NCI-H82 treated with DMSO at 0.1 percent for 48 hours (cell line): ENCODE data around the gene SMDT1.

Experiments
- DNase-seq: peaks from one replicate; lab custom pipeline; 2025; ENCODE audit not compliant: unreplicated experiment; lab: John Stamatoyannopoulos, UW

Gene SMDT1, protein sequence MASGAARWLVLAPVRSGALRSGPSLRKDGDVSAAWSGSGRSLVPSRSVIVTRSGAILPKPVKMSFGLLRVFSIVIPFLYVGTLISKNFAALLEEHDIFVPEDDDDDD

DNA sequence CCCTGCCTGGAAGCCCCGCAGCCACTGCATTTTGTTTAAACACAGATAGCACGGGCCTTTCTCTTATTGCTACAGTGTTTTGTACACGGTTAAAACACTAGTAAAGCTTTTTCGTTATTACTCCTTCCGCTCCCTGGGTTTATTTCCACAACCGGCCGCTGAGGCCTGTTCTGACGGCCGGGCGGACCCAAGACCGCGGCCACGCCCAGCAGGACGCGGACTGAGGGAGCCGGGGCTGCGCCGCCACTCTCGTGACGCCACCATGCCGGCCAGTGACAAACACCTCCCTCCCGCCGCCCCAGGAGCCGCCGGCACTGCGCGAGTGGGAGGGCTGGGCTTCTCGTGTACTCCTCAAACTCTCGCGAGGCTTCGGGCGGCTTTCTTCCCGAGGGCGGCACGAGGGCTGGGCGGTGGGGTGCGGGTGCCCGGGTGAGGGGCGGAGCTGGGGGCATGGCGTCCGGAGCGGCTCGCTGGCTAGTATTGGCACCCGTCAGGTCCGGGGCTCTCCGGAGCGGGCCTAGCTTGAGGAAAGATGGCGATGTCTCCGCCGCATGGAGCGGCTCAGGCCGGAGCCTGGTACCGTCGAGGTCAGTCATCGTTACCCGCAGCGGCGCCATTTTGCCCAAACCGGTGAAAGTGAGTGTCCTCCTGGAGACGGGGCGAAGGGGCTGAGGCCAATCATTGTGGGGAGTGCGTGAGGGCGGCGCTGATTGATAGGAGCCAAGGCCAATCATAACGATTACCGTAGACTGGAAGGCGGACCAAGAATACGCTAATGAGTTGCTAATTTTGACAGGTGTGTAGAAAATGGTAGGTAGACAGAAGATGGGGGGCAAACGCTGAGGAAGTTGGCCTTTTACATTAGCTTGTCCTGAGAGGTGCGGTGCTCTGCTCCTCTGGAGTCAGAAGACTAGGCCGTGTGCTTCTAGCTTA is at the start of gene SMDT1:
TSS of gene SMDT1 (plus strand) at position 382 of the 933 bp plus-strand sequence. CDS start at position 451, 69 bp downstream.
- peak; percentile 84 for DNase-seq

DNA sequence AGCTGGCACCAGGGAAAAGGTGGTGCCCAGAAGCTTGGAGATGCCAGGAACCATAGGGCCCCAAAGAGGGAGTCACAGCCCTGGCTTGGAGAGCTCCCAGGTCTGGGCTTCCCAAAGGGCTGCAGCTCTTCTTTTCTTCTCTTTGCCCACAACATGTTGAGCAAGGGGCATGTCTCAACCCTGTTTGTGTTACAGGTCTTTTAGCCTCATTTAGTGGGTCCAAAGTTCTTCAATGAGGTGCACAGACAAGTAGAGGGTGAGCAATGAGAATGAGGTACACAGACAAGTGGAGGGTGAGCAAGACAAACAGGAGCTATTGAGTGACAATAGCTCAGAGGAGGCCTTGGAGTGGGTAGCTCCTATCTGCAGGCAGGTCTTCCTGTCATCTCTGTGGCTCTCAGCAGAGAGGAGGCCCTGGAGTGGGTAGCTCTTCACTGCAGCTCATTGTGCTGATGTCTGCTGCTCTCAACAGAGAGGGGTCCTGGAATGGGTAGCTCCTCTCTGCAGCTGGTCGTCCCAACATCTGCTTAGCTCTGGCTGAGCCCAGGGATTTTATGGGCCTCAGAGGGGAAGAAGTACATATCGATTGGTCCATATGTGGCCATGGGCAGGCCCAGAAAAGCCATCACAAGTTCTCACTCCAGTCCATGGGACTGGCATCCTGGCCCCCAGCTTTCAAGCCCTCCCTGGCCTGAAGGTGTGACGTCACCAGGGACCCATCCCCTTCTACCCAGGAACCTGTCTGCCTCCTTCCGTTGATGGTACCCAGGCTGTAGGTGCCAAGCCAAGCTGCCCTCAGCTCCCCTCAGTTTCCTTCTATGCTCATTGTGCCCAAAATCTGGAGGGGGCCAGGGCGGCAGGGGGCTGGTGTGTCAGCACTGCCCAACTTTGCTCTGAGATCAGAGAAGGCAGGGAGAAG is 46.0 kb upstream of the SMDT1 start:
- no peak for DNase-seq

DNA sequence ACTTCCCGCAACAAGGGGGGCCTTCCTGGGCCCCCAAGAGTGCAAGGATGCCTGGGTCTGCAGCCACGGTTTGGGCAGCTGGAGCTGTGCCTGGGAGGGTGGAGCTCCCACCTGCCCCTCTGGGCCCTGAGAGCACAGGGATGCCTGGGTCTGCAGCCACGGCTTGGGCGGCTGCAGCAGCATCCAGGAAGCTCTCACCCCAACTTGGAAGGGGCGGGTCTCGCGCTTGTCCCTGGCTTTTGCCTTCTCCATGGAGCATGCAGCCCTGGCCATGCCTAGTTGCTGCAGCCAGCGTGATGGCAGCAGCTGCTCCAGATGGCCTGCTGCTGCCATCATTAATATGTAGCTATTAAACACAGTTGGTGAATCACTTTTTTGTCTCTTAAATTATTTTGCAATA is 44.2 kb upstream of the SMDT1 start:
- no peak for DNase-seq

DNA sequence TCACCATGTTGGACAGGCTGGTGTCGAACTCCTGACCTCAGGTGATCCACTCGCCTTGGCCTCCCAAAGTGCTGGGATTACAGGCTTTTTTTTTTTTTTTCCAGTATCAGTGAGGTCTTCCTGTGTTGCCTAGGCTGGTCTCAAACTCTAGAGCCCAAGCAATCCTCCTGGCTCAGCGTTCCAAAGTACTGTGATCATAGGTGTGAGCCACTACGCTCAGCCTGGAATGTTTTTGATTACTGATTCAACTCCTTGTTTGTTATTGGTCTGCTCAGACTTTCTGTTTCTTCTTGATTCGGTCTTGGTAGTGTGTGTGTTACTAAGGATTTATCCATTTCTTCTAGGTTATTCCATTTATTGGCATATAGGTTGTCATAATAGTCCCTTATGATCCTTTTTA is 40.2 kb upstream of the SMDT1 start:
- DNase-seq, result no peak

DNA sequence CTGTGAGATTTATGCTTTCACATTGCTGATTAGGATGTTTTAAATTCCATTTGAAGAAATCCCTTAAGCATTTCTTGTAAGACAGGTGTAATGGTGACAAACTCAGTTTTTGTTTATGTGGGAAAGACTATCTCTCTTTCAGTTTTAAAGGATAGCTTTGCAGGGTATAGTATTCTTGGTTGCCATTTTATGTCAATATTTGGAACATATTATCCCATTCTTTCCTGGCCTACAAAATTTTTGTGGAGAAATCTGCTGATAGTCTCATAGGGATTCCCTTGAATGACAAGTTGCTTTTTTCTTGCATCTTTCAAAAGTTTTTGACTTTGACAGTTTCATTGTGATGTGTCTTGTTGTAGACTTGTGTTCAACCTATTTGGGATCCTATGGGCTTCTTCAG is 37.7 kb upstream of the SMDT1 start:
- no peak for DNase-seq

DNA sequence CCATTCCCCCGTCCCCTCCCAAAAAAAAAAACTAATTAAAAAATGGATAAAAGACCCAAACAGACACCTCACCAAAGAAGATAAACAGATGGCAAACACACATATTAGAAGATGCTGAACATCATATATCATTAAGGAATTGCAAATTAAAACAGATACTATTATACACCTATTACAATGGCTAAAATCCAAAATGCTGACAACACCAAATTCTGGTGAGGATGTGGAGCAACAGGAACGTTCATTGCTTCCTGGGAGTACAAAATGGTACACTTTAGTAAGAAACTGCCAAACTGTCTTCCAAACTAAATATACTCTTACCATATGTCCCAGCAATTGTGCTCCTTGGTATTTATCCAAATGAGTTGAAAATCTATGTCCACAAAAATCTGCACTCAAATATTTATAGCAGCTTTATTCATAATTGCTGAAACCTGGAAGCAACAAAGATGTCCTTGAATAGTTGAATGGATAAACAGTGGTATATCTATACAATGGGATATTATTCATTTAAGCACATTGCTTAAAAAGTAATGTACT is 28.8 kb upstream of the SMDT1 start:
- DNase-seq, result no peak

DNA sequence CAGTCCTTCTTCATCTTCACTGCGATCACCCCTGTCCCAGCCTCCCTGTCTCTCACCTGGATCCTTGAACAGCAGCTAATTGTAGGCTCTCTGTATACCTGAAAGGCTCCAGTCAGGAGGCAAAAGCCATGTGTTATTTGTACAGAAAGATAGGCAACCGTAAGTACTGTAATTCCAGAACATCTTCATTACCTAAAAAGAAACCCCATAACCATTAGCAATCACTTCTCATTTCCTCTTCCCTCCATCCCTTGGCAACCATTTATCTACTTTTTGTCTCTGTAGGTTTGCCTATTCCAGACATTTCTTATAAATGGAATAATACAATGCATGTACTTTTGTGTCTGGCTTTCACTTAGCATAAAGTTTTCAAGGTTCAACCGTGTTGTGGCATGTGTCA is 26.7 kb upstream of the SMDT1 start:
- DNase-seq, result no peak

DNA sequence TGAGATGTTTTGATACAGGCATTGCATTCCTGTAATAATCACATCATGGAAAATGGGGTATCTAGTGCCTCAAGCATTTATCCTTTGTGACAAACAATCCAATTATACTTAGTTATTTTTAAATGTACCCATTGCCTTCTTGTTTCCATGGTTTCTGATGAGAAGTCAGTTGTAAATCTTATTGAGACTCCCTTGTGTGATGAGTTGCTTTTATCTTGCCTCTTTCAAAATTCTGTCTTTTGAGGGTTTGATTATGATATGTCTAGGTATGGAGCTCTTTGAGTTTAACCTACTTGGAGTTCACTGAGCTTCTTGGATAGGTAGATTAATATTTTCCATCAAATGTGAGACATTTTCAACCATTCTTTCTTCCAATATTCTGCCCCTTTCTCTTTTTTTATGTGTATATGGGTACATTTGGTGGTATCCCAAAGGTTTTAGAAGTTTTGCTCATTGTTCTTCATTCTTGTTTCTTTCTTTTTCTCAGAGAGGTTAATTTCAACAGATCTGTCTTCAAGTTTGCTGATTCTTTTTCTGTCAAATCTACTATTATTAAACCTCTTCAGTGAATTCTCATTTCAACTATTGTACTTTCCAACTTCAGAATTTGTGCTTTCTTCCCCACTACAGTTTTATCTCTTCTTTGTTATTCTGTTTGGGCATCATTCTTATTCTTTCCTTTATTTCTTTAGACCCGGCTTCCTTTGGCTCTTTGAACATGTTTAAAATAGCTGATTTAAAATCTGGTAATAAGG is 22.6 kb upstream of the SMDT1 start:
- no peak for DNase-seq

DNA sequence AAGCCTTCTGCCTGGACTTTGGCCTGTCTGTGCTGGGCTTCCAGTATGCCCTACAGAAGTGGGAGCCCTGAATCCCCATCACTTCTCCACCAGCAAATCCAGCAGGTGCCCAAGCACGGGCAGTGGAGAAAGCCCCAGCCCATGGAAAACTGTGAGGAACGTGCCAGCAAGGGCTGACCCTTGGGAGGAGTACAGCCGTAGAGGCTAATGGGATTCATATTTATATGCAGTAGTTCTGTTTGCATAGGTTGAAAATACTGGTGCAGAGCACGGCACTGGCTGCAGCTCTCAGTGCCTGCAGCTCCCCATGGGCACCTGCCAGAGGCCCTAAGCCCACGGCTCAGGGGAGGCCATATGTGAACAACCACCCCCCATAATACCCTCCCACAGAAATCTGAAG is 19.0 kb upstream of the SMDT1 start:
- no peak for DNase-seq

DNA sequence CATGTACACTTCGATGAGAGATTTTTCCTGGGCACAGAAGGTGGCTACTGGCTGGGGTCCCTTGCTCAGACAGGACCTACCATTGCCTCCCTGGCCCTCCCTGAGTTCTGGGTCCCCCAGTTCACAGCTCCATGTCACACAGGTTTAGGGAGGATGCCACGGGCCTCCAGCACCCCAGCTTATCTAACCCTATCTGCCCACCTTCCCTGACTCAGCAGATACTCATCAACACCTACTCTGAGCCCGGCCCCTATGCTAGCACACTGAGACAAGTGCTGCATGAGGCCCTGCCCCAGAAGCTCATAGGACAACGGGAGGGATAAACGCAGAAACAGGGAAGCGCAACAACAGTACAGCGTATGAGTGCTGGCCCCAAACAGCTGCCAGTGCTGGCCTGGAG is 18.5 kb upstream of the SMDT1 start:
- DNase-seq, result no peak

DNA sequence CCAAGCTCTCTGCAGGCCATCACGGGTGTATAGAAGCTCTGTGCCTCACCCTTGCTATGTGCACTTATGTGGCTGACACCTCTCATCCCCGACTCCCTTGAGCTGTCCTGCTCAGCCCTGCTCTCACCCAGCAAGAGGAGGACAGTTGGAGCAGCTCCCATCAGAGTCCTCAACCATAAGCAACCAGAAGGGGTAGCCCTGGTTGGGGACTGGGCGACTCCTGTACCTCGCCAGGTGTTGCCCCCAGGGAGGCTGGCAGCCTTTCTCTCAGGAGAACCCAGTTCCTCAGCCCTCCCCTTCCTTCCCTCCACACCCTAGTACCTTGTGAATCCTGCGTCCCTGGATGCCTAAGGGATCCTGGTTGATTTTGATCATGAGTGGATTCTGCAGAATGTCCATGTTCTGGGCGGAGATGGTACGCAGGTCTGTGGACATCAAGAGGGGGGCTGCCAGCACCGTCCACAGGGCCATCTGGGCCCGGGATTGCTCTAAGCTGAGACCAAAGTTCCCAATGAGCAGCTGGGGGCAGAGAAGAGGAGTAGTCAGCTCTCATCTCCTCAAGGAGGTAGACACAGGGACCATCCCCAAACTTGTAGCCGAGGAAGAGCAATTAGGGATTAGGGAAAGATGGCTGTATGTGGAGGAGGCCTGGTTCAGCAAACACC is 16.9 kb upstream of the SMDT1 start:
- no peak for DNase-seq

DNA sequence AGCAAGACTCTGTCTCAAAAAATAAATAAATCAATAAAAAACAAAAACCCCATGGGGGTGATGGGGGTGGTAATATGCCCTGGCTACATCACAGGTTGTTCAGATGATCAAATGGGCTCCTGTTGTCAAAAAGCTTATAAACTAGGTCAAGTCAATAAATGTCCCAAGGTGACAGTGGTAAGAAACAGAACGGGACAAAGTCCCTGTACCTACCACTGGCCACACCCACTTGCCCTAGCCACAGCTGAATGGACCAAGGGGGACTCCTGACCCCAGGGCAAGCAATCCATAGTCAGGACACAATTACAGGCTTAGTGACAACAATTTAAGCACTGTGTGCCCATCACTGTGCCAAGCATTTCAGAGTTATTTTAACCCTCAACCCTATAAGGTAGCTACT is 14.9 kb upstream of the SMDT1 start:
- DNase-seq, result no peak

DNA sequence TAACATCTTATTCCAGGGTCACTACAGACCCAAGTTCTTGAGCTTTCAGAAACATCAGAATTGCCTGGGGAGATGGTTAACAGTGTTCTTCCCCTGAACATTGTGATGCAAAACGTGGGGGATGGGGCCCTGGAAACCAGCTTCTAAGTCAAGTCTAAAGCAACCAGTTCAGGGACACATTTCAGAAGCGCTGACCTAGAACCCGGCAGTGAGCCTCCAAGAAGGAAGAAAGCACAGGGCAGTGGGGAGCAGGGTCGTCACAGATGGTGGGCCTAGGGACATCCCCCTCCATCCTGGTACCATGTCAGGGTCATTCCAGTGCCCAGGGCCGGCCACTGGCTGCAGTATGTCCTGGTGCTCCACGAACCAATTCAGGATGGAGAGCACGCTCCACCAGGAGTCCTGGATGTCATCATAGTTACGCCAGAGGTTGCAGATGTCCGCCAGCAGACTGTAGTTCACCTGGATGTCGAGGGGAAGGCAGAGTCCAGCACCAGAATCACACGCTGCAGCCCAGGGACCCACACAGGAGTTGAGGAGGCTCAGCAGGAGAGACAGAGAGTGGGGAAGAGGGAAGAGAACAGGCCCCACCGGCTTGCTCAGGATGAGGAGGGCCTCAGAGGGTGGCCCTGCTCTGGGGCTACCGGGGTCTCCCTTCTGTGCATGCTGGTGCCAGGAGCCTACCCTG is 13.9 kb upstream of the SMDT1 start:
- no peak for DNase-seq

DNA sequence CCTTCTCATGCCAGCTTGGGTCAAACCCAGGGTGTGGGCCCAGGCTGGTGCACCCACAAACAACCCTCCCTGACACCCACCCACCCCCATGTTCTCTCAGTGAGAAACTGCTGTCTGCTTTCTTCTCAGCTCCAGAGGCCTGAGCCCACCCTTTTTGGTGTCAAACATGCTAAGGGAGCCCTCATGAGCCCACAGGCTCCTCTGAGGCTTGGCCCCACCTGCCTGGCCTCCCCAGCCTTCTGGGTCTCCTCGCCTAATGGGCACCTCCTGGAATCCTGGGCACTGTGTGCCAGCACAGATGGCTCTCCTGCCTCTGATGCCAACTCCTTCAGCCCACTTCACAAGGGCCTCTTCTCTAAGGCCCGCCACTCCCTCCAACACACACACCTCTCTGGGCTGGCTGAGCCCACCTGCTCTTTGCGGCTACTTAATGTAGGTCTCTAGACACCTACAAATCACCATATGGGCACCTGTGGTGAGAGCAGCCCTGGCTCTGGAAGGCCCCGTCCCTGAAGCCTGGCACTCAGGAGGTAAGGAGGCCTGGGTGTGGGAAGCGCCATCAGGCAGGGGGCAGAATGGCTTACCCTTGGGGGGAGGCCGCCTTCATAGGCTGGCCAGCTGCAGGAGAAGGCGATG is 13.3 kb upstream of the SMDT1 start:
- DNase-seq, result no peak

DNA sequence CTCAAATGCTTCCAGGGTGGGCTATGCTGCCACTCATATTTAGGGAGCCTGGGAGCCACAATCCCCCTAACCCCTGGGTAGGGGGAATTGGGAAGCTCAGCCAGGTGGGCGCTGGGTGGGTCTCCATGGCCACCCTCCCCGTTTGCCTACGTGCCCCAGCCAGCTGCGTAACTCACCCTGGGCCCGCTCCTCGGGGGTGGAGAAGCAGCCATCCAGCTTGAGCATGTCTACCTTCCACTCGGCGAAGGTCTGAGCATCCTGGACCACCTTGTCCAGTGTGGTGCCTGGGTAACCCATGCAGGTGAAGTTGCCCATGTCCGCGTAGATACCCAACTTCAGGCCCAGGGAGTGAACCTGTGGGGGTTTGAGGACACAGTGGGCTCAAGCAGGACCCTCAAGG is 12.6 kb upstream of the SMDT1 start:
- no peak for DNase-seq

DNA sequence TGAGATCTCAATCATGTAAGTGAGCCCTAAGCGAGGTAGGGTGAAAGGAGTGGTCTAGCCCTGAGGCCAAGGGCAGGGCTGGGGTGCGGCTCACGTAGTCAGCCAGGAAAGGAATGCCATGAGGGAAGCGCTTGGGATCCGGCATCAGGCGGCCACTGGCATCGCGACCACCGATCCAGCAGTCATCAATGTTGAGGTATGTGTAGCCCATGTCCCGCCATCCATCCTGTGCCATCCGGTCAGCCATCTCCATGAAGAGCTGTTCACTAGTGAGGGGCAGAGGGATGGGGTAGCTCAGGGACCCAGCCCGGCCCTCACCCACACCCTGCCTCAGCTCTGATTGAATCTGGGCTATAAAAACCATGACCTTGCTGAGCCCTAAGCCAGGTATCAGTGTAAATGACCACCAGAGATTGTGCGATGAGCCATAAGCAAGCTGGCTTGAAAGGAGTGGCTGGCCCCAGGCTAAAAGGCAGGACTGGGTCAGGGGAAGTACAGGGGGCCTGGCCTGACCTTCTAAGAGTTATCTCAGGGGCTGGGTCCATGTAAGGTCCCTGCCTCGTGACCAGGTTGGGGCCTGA is 11.7 kb upstream of the SMDT1 start:
- DNase-seq, result no peak

DNA sequence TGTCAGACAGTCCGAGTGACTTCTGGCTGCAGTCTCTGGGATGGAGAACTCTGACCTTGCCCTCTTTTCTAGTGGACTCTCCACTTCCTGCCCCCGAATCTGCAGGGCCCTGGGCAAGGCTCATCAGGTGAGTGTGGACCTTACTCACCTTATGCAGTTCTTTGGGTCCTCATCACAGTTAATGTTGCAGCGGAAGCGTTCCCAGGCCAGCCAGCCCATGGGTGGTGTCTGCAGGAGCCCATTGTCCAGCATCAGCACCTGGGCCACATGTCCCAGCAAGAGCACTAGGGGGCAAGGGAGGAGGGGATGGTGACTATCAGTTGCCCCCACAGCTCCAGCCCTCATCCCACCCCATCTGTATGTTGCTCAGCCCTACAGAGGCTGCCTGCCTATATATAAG is 11.2 kb upstream of the SMDT1 start:
- no peak for DNase-seq

DNA sequence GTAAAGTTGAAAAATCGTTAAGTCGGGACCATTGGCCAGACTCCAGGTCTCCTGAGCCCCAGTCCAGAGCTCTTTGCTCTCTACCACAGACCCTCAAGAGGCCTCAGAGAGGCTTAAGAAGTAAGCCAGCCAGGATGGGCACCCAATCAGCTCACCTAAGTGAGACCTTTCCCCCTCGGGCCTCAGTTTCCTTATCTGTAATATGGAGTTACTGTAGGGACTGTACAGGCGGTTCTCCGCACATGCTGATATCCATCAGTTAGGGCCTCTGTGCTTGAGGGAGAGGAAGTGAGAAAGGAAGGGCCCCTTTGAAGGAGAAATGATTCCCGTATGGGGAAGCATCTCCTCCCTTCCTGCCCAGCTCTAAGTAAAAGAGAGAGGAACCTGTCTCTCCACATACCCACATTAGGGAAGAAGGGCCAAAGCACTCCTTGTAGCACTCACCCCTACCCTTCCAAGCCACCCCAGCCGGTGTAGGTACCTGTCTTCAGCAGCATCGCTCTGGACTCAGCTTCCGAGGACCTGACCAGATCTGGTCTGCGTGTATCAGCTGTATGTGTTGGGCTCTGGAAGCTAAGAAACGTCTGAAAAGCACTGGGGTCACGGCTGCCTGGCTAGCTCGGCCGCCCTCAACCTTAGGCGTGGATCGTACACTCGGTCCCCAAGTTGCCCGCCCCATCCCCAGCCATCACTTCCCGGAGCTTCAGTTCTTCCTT is 9.5 kb upstream of the SMDT1 start:
- DNase-seq, result no peak
